ENCODE measurements around the gene RABGGTA. TPM values are rescaled to one million over a fixed set of nuclear protein-coding genes. Genes with fewer than 3 reads are reported as not detected.

The RABGGTA gene
- total RNA-seq, 1 donor from 2014 or later: 19.4 TPM

- no peak for DNase-seq
- intact Hi-C loops (cut with micrococcal nuclease): no loop called here
Measured at GRCh38 chr14:24283796-24284460, 12.5 kb upstream of the RABGGTA start.

GRCh38 chr14:24282736-24283135, 11.3 kb upstream of the RABGGTA start:
- DNase-seq (no peak), ATAC-seq (no peak)

More at GRCh38 chr14:24283796-24284460, 12.5 kb upstream of the RABGGTA start:
- ATAC-seq: no peak

GRCh38 chr14:24281636-24282035, 10.2 kb upstream of the RABGGTA start:
- intact Hi-C loops (cut with micrococcal nuclease): no loop called here
- ATAC-seq (no peak), DNase-seq (no peak)

More at GRCh38 chr14:24282736-24283135, 11.3 kb upstream of the RABGGTA start:
- intact Hi-C loops (cut with micrococcal nuclease): no loop called here

GRCh38 chr14:24280797-24281460, 9.5 kb upstream of the RABGGTA start:
- peak; percentile 41 for ATAC-seq
- intact Hi-C loops (cut with micrococcal nuclease): no loop called here
- no peak for DNase-seq

GRCh38 chr14:24279301-24280186, 8.1 kb upstream of the RABGGTA start:
- peak; percentile 73 for DNase-seq
- peak; percentile 88 for ATAC-seq
- intact Hi-C loops (cut with micrococcal nuclease): no loop called here

GRCh38 chr14:24278424-24278823, 7.0 kb upstream of the RABGGTA start:
- DNase-seq (no peak), ATAC-seq (no peak)
- intact Hi-C loops (cut with micrococcal nuclease): no loop called here

GRCh38 chr14:24277606-24278321, 6.4 kb upstream of the RABGGTA start:
- DNase-seq: no peak
- intact Hi-C loops (cut with micrococcal nuclease): no loop called here
- peak; percentile 6 for ATAC-seq

GRCh38 chr14:24277071-24277470, 5.7 kb upstream of the RABGGTA start:
- intact Hi-C loops (cut with micrococcal nuclease): no loop called here
- no peak for ATAC-seq
- DNase-seq: no peak

- no peak for DNase-seq
- intact Hi-C loops (cut with micrococcal nuclease): no loop called here
- ATAC-seq: peak; percentile 17
Measured at GRCh38 chr14:24274101-24274543, 2.7 kb upstream of the RABGGTA start.

GRCh38 chr14:24273422-24273998, 2.1 kb upstream of the RABGGTA start:
- DNase-seq (no peak), ATAC-seq (no peak)
- intact Hi-C loops (cut with micrococcal nuclease): no loop called here

GRCh38 chr14:24272467-24272866, 1.1 kb upstream of the RABGGTA start:
- ATAC-seq (no peak), DNase-seq (no peak)
- intact Hi-C loops (cut with micrococcal nuclease): no loop called here

GRCh38 chr14:24271834-24272263, 452 bp upstream of the RABGGTA start:
- ATAC-seq (no peak), DNase-seq (no peak)
- intact Hi-C loops (cut with micrococcal nuclease): no loop called here

GRCh38 chr14:24270537-24271133, 762 bp downstream of the RABGGTA start:
- intact Hi-C loops (cut with micrococcal nuclease): no loop called here
- no peak for ATAC-seq
- DNase-seq: no peak

- no peak for DNase-seq
- no peak for ATAC-seq
- intact Hi-C loops (cut with micrococcal nuclease): no loop called here
Measured at GRCh38 chr14:24269910-24270536, 1.4 kb downstream of the RABGGTA start.

GRCh38 chr14:24269368-24269767, 2.0 kb downstream of the RABGGTA start:
- DNase-seq (no peak), ATAC-seq (no peak)
- intact Hi-C loops (cut with micrococcal nuclease): no loop called here

GRCh38 chr14:24268225-24268624, 3.2 kb downstream of the RABGGTA start:
- ATAC-seq (no peak), DNase-seq (no peak)
- intact Hi-C loops (cut with micrococcal nuclease): no loop called here

- intact Hi-C loops (cut with micrococcal nuclease): no loop called here
- DNase-seq: no peak
Measured at GRCh38 chr14:24267516-24267915, 3.9 kb downstream of the RABGGTA start.

More at GRCh38 chr14:24267516-24267915, 3.9 kb downstream of the RABGGTA start:
- no peak for ATAC-seq

Data from left ventricle myocardium superior (tissue), 1 donor.